CD4-positive, alpha-beta T cell (primary cell): ENCODE data around the gene C11orf86. TPM values are rescaled to one million over a fixed set of nuclear protein-coding genes. Genes with fewer than 3 reads are reported as not detected.

Experiments used
- ATAC-seq: fragments of 200-7000 bp; cut with Tn5 transposase; one replicate; pipeline ENCODE4 v1.10.0; 2022; ENCODE audit warnings: mild to moderate bottlenecking; ENCODE audit not compliant: poor library complexity
- CTCF ChIA-PET: fragments of 350-600 bp; sonication (Branson Sonifier 250); formaldehyde crosslinking; loops from one replicate; lab custom pipeline; 2021; ENCODE audit warnings: antibody characterized with exemption, inconsistent platforms; lab: Charles Lee
- POLR2A ChIA-PET: fragments of 350-600 bp; sonication (Branson Sonifier 250); formaldehyde crosslinking; loops from one replicate; lab custom pipeline; 2021; ENCODE audit warnings: antibody characterized with exemption, inconsistent platforms; lab: Charles Lee
- DNase-seq, 14 experiments: peaks; one replicate each; pipeline ENCODE4 v3.0.0-alpha.2; 2013 to 2020; ENCODE audit warnings: mixed read lengths in 2 of 14
- H3K27ac ChIP-seq, 2 donors: one replicate each; pipeline versions ENCODE4 v1.5.1 to v1.7.0; 2013; ENCODE audit warnings: low read length in 2 of 2, low read depth in 1 of 2, mild to moderate bottlenecking in 1 of 2
- H3K27me3 ChIP-seq, 2 experiments: 1 replicate in 1 of 2; 2 replicates in 1 of 2; pipeline versions ENCODE4 v1.6.1 to v1.7.0; 2013; ENCODE audit warnings: low read length in 2 of 2, control low read depth in 1 of 2, mild to moderate bottlenecking in 1 of 2, moderate library complexity in 1 of 2; ENCODE audit not compliant: insufficient read depth in 2 of 2, control insufficient read depth in 1 of 2
- H3K36me3 ChIP-seq: one replicate; pipeline ENCODE4 v1.6.1; 2013; ENCODE audit warnings: low read length, control low read depth; ENCODE audit not compliant: insufficient read depth
- H3K4me1 ChIP-seq: one replicate; pipeline ENCODE4 v1.6.1; 2013; ENCODE audit warnings: low read length, control low read depth; ENCODE audit not compliant: insufficient read depth
- H3K4me3 ChIP-seq: one replicate; pipeline ENCODE4 v1.5.1; 2013; ENCODE audit warnings: mild to moderate bottlenecking, low read length, moderate library complexity
- H3K9me3 ChIP-seq, 2 experiments: 1 replicate in 1 of 2; 2 replicates in 1 of 2; pipeline versions ENCODE4 v1.6.1 to v1.7.0; 2013; ENCODE audit warnings: low read length in 2 of 2, mild to moderate bottlenecking in 2 of 2, control low read depth in 1 of 2, moderate library complexity in 1 of 2; ENCODE audit not compliant: control insufficient read depth in 1 of 2, insufficient read depth in 1 of 2
- H3K27ac Mint-ChIP-seq: one replicate; pipeline ENCODE4 v1.8.0; 2020; ENCODE audit warnings: mixed read lengths
- H3K27me3 Mint-ChIP-seq: one replicate; pipeline ENCODE4 v1.8.0; 2021; ENCODE audit warnings: mixed read lengths
- H3K36me3 Mint-ChIP-seq: one replicate; pipeline ENCODE4 v1.8.0; 2021; ENCODE audit warnings: low read depth, mixed read lengths
- H3K4me1 Mint-ChIP-seq: one replicate; pipeline ENCODE4 v1.8.0; 2021; ENCODE audit warnings: low read depth, mixed read lengths
- H3K4me3 Mint-ChIP-seq: one replicate; pipeline ENCODE4 v1.8.0; 2020; ENCODE audit warnings: mild to moderate bottlenecking, mixed read lengths
- H3K9me3 Mint-ChIP-seq: one replicate; pipeline ENCODE4 v1.8.0; 2020; ENCODE audit warnings: mixed read lengths
- CTCF ChIP-seq: fragments of 200-600 bp; IDR thresholded peaks from one replicate; pipeline ENCODE4 v1.8.0; 2022; ENCODE audit warnings: antibody characterized with exemption, mild to moderate bottlenecking
- intact Hi-C, 2 experiments: fragments of 100-400 bp; cut with DNase I in 1 of 2; cut with micrococcal nuclease in 1 of 2; formaldehyde crosslinking; loops; one replicate each; pipeline versions ENCODE4 v1.15.1 to v1.9.0; 2023 to 2025; cut with DNase I, micrococcal nuclease
- total RNA-seq, 174 experiments: library from RNA in 2 of 174; stranded (reverse) in 2 of 174; gene quantifications; one replicate each; pipeline ENCODE4 v1.2.3 and lab custom pipeline; 2021 to 2026

Gene C11orf86
- total RNA-seq, 2 experiments from 2014 or later = not detected

DNA sequence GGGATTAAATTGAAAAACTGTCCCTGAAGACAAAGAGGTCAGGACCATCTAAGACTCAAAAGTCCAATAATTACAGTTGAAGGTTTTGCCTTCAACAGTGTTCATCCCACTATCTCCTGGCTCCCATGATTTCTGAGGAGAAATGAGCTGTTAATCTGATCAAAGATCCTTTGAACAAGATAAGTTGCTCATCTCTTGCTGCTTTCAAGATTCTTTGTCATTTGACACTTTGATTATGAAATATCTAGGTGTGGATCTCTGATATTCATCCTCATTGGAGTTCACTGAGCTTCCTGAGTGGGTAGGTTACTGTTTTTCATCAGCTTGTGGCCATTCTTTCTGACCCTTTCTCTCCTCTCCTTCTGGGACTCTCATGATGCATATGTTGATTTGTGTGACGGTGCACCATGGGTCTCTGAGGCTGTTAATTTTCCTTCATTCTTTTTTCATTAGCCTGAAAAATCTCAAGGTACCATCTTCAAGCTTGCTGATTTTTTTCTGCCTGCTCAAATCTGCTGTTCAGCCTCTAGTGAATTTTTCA, 37.8 kb upstream of the C11orf86 start:
- no peaks in the 10 kb centered on the region for H3K36me3 ChIP-seq
- no peak overlapping the region for H3K4me3 Mint-ChIP-seq
- no peak for TF ChIP-seq CTCF
- no peak overlapping the region for H3K4me3 ChIP-seq
- H3K36me3 Mint-ChIP-seq = peaks cover under 1% of the 10 kb centered on the region
- H3K4me1 Mint-ChIP-seq = no peaks in the 10 kb centered on the region
- POLR2A ChIA-PET = no interaction called here
- CTCF ChIA-PET = no interaction called here
- intact Hi-C loops = no loop called here
- ATAC-seq (no peak), DNase-seq (no peak)
- no peaks in the 10 kb centered on the region for H3K9me3 ChIP-seq
- no peaks in the 10 kb centered on the region for H3K27me3 Mint-ChIP-seq
- H3K4me1 ChIP-seq = no peaks in the 10 kb centered on the region
- no peak overlapping the region for H3K27ac ChIP-seq
- H3K27me3 ChIP-seq = no peaks in the 10 kb centered on the region
- no peaks in the 10 kb centered on the region for H3K9me3 Mint-ChIP-seq
- no peak overlapping the region for H3K27ac Mint-ChIP-seq

- peaks cover 4% of the 10 kb centered on the region for H3K36me3 Mint-ChIP-seq
- no peak for ATAC-seq
- no peak for DNase-seq
- H3K36me3 ChIP-seq = no peaks in the 10 kb centered on the region
- no peak for TF ChIP-seq CTCF
- no peaks in the 10 kb centered on the region for H3K4me1 ChIP-seq
- H3K9me3 Mint-ChIP-seq = no peaks in the 10 kb centered on the region
- no peaks in the 10 kb centered on the region for H3K27me3 Mint-ChIP-seq
- no peak overlapping the region for H3K4me3 ChIP-seq
- no peak overlapping the region for H3K27ac Mint-ChIP-seq
- no peaks in the 10 kb centered on the region for H3K9me3 ChIP-seq
- H3K27me3 ChIP-seq = no peaks in the 10 kb centered on the region
- ChIA-PET CTCF (interaction anchor here (0.6 kb wide), 1 partner anchor 134 kb away, joined by 3 read pairs; no protein-coding TSS in a partner anchor), POLR2A (no interaction called here)
- H3K4me1 Mint-ChIP-seq = no peaks in the 10 kb centered on the region
- intact Hi-C loops = no loop called here
- H3K4me3 Mint-ChIP-seq = no peak overlapping the region
- no peak overlapping the region for H3K27ac ChIP-seq
These were observed 36.4 kb upstream of the C11orf86 start for GRCh38 chr11:66938582-66939135.

GRCh38 chr11:66950112-66950535, 25.0 kb upstream of the C11orf86 start:
- no peak for TF ChIP-seq CTCF
- no peaks in the 10 kb centered on the region for H3K27me3 ChIP-seq
- Mint-ChIP-seq H3K27ac (no peak overlapping the region), H3K9me3 (no peaks in the 10 kb centered on the region), H3K27me3 (no peaks in the 10 kb centered on the region), H3K36me3 (no peaks in the 10 kb centered on the region), H3K4me1 (peaks cover under 1% of the 10 kb centered on the region), H3K4me3 (no peak overlapping the region)
- intact Hi-C loops = loop anchor here in 1 of 2 experiments (10.0 kb wide), 1 partner anchor 405 kb away; the partner anchor contains the start of gene POLD4
- H3K4me1 ChIP-seq = no peaks in the 10 kb centered on the region
- DNase-seq (no peak), ATAC-seq (no peak)
- H3K36me3 ChIP-seq = no peaks in the 10 kb centered on the region
- H3K9me3 ChIP-seq = no peaks in the 10 kb centered on the region
- H3K27ac ChIP-seq = no peak overlapping the region
- ChIA-PET CTCF (interaction anchor here (0.6 kb wide), 1 partner anchor 43 kb away, joined by 4 read pairs; no protein-coding TSS in a partner anchor), POLR2A (interaction anchor here (2.7 kb wide), 1 partner anchor 8 kb away, joined by 7 read pairs; the partner anchor contains the start of gene PC)
- no peak overlapping the region for H3K4me3 ChIP-seq
